Esophagus squamous epithelium (tissue), 5 donors: ENCODE results near the gene RCSD1. TPM values are rescaled to one million over a fixed set of nuclear protein-coding genes. Genes with fewer than 3 reads are reported as not detected.

Experiments
- DNase-seq: peaks from one replicate; lab custom pipeline; 2025; lab: John Stamatoyannopoulos, UW
- H3K27ac ChIP-seq, 4 donors: fragments of 200-600 bp; sonication (generic); one replicate each; pipeline ENCODE4 v1.5.1; 2016 to 2019; ENCODE audit warnings: mild to moderate bottlenecking in 1 of 4
- H3K27me3 ChIP-seq, 4 donors: fragments of 200-600 bp; sonication (generic); 1 replicate in 3 of 4; 2 replicates in 1 of 4; pipeline versions ENCODE4 v1.5.1 to v1.6.0; 2017 to 2021; ENCODE audit warnings: antibody characterized with exemption in 1 of 4
- H3K36me3 ChIP-seq, 3 donors: fragments of 200-600 bp; sonication (generic); one replicate each; pipeline ENCODE4 v1.5.1; 2016 to 2019
- H3K4me1 ChIP-seq, 3 donors: fragments of 200-600 bp; sonication (generic); one replicate each; pipeline ENCODE4 v1.5.1; 2017 to 2019
- H3K4me3 ChIP-seq, 4 donors: fragments of 200-600 bp; sonication (generic); 1 replicate in 3 of 4; 2 replicates in 1 of 4; pipeline ENCODE4 v1.5.1; 2016 to 2019; ENCODE audit warnings: mild to moderate bottlenecking in 2 of 4, moderate library complexity in 1 of 4
- H3K9me3 ChIP-seq, 3 donors: fragments of 200-600 bp; sonication (generic); one replicate each; pipeline ENCODE4 v1.5.1; 2016 to 2019
- CTCF ChIP-seq, 6 experiments: fragments of 450-650 bp in 4 of 6; fragments of 200-600 bp in 2 of 6; sonication (generic) in 2 of 6; IDR thresholded peaks; one replicate each; pipeline ENCODE4 v1.5.1; 2016 to 2019; ENCODE audit warnings: antibody characterized with exemption in 6 of 6, mild to moderate bottlenecking in 4 of 6, moderate library complexity in 4 of 6
- POLR2A ChIP-seq, 4 donors: fragments of 450-650 bp; IDR thresholded peaks; one replicate each; pipeline ENCODE4 v1.6.1; 2017; ENCODE audit warnings: antibody characterized with exemption in 4 of 4, mild to moderate bottlenecking in 4 of 4, moderate library complexity in 3 of 4
- WGBS, 2 donors: methylation state at CpG; one replicate each; pipeline ENCODE4 v1.1.5; 2018; 5-methylcytosine and 5-hydroxymethylcytosine counted together
- intact Hi-C: fragments of 100-400 bp; cut with DNase I; formaldehyde crosslinking; loops from one replicate; pipeline ENCODE4 v1.15.0; 2022
- total RNA-seq, 4 donors: library from RNA; depleted of rRNA; stranded (reverse); fragments of >200 nt; gene quantifications; one replicate each; pipeline ENCODE4 v1.1.0, GENCODE V29; 2016
- donor health status: DM: yes; HTN: yes; CAD: no.

RCSD1 gene
- total RNA-seq, 4 donors from 2014 or later: 1.2 to 17.7 (median 3.4) TPM

GRCh38 chr1:167693425-167694045 lies 63.5 kb downstream of the RCSD1 start:
- H3K9me3 ChIP-seq: no peaks in the 10 kb centered on the region
- no peak overlapping the region for H3K4me3 ChIP-seq
- H3K36me3 ChIP-seq: peaks cover 0 to 80% (median 6%) of the 10 kb centered on the region in 3 donors
- TF ChIP-seq POLR2A (IDR thresholded peaks at IDR 0.05): no peak
- TF ChIP-seq CTCF (IDR thresholded peaks at IDR 0.05): no peak
- peaks cover 0 to 18% (median 0%) of the 10 kb centered on the region in 3 donors for H3K4me1 ChIP-seq
- H3K27me3 ChIP-seq: no peaks in the 10 kb centered on the region
- intact Hi-C loops: no loop called here
- 92 to 100% methylated on average over 2 to 3 of the region's 7 CpGs for WGBS, 2 donors
- no peak for DNase-seq
- no peak overlapping the region for H3K27ac ChIP-seq

- Histone ChIP-seq H3K9me3 (no peaks in the 10 kb centered on the region), H3K27ac (no peak overlapping the region), H3K4me3 (no peak overlapping the region), H3K4me1 (peaks cover 0 to 14% (median 0%) of the 10 kb centered on the region in 3 donors), H3K27me3 (no peaks in the 10 kb centered on the region), H3K36me3 (peaks cover 0 to 78% (median 6%) of the 10 kb centered on the region in 3 donors)
- TF ChIP-seq POLR2A (IDR thresholded peaks at IDR 0.05) (no peak), CTCF (IDR thresholded peaks at IDR 0.05) (no peak)
- no peak for DNase-seq
- intact Hi-C loops: no loop called here
- WGBS, 2 donors: 50 to 88% methylated on average over 1 to 2 of the region's 2 CpGs
Observed at GRCh38 chr1:167694691-167695090, 64.7 kb downstream of the RCSD1 start.

DNA sequence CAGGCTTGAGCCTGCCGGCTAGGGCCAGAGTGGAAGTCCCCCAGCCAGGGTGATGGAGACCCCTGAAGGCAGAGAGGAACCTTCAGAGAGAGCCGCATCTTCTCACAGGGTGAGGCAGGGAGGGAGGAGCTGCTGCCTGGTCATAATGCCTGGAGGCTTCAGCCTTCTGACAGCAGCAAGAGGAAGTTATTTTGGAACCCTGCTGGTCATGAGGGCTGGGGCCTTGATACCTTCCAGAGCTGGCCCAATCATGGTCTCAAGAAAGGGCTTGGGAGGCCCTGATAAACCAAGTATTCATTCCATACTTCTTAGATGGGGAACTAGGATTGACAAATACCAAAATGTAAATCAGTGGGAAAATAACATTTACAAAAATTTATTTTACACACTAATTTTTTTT lies 65.1 kb downstream of the RCSD1 start:
- Histone ChIP-seq H3K4me1 (peaks cover 0 to 14% (median 0%) of the 10 kb centered on the region in 3 donors), H3K27me3 (no peaks in the 10 kb centered on the region), H3K36me3 (peaks cover 0 to 73% (median 6%) of the 10 kb centered on the region in 3 donors), H3K27ac (no peak overlapping the region), H3K9me3 (no peaks in the 10 kb centered on the region), H3K4me3 (no peak overlapping the region)
- DNase-seq: no peak
- intact Hi-C loops: no loop called here
- 50 to 61% methylated on average over 2 of the region's 2 CpGs for whole genome bisulfite sequencing, 2 donors
- TF ChIP-seq POLR2A (IDR thresholded peaks at IDR 0.05) (no peak), CTCF (IDR thresholded peaks at IDR 0.05) (no peak)

GRCh38 chr1:167695756-167696561 lies 65.9 kb downstream of the RCSD1 start:
- H3K27me3 ChIP-seq: no peaks in the 10 kb centered on the region
- whole genome bisulfite sequencing, 2 donors: 84 to 85% methylated on average over 6 to 7 of the region's 7 CpGs
- no peak overlapping the region for H3K4me3 ChIP-seq
- no peak overlapping the region for H3K27ac ChIP-seq
- H3K36me3 ChIP-seq: peaks cover 0 to 65% (median 6%) of the 10 kb centered on the region in 3 donors
- no peak for TF ChIP-seq CTCF (IDR thresholded peaks at IDR 0.05)
- no peak for TF ChIP-seq POLR2A (IDR thresholded peaks at IDR 0.05)
- no peaks in the 10 kb centered on the region for H3K9me3 ChIP-seq
- intact Hi-C loops: no loop called here
- DNase-seq: no peak
- peaks cover 0 to 14% (median 0%) of the 10 kb centered on the region in 3 donors for H3K4me1 ChIP-seq

- intact Hi-C loops: no loop called here
- TF ChIP-seq POLR2A (IDR thresholded peaks at IDR 0.05): no peak
- no peak for TF ChIP-seq CTCF (IDR thresholded peaks at IDR 0.05)
- WGBS, 2 donors: 29 to 50% methylated on average over 11 of the region's 14 CpGs
Observed at GRCh38 chr1:167697667-167698141, 67.7 kb downstream of the RCSD1 start.

More at GRCh38 chr1:167697667-167698141, 67.7 kb downstream of the RCSD1 start:
- no peak overlapping the region for H3K4me3 ChIP-seq
- H3K27me3 ChIP-seq: no peaks in the 10 kb centered on the region
- no peak for DNase-seq
- no peak overlapping the region for H3K27ac ChIP-seq
- peaks cover 0 to 55% (median 6%) of the 10 kb centered on the region in 3 donors for H3K36me3 ChIP-seq
- H3K9me3 ChIP-seq: no peaks in the 10 kb centered on the region
- peaks cover 0 to 14% (median 0%) of the 10 kb centered on the region in 3 donors for H3K4me1 ChIP-seq
